ENCODE data around the gene MEF2C. TPM values are rescaled to one million over a fixed set of nuclear protein-coding genes. Genes with fewer than 3 reads are reported as not detected.

Gene MEF2C
- total and polyA plus RNA-seq, 2 of the 13 experiments (the other 11 are each of a cell fraction or from before 2014, with no cell fraction given) = 0.02 TPM; not detected in 1

DNA sequence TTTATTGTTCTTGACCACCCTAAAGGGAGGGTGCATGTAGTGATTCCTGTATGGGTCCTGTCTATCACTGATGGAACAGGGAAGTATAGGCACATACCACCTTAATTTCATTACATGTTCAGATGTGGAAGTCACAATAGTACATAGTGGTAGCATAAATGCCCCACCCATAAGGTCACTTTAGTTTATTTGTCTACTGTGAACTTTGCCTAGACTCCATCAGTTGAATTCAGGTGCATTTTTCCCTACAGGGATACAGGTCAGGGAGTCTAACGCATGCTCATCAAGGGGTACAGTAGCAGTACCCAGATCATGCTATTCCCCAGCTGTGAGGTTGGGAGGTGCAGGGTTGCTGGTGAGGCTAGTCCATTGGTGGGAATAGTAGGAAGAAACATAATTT lies 175.0 kb downstream of the MEF2C start:
- no peaks in the 10 kb centered on the region for H3K36me3 ChIP-seq (replicated peaks in 1 of 2; ENCODE audit: control insufficient read depth in 1 of 2, insufficient read depth in 2 of 2, low read length in 2 of 2)
- no peaks in the 10 kb centered on the region for H3K79me2 ChIP-seq (ENCODE audit: insufficient read depth, low read length)
- H3K4me1 ChIP-seq (ENCODE audit: insufficient read depth, low read length) = no peaks in the 10 kb centered on the region
- intact Hi-C loops (cut with micrococcal nuclease; ENCODE audit: unreplicated experiment) (no loop called here), in situ Hi-C loops (cut with HindIII; ENCODE audit: extremely low pct_ligation_motif_present, low pct_unique_long_range_greater_than_20kb) (no loop called here)
- DNase-seq (ENCODE audit: low spot score) (no peak), FAIRE-seq (no peak), ATAC-seq (no peak)
- BruUV-seq (replicated peaks) = no TSS peak
- H3K27me3 ChIP-seq (ENCODE audit: control insufficient read depth in 1 of 2, insufficient read depth in 2 of 2, low read length in 2 of 2) = no peaks in the 10 kb centered on the region
- no peak overlapping the region for H3K4me3 ChIP-seq (replicated peaks in 1 of 3; ENCODE audit: insufficient read depth in 1 of 3, low read depth in 2 of 3, low read length in 3 of 3)
- H3K4me2 ChIP-seq (ENCODE audit: low read depth, low read length) = no peak overlapping the region
- 90% methylated on average over 1 of the region's 1 CpG for WGBS (ENCODE audit: low lambda C conversion rate)
- ChIA-PET CTCF (ENCODE audit: low intra/inter-chr PET ratio, low total read pairs) (no interaction called here), POLR2A (no interaction called here)
- H3K9ac ChIP-seq (ENCODE audit: insufficient read depth, low read depth, low read length) = no peak overlapping the region
- H3K27ac ChIP-seq (ENCODE audit: extremely low read length, insufficient read depth, low read length) = no peak overlapping the region
- TF ChIP-seq, protein P1, sequence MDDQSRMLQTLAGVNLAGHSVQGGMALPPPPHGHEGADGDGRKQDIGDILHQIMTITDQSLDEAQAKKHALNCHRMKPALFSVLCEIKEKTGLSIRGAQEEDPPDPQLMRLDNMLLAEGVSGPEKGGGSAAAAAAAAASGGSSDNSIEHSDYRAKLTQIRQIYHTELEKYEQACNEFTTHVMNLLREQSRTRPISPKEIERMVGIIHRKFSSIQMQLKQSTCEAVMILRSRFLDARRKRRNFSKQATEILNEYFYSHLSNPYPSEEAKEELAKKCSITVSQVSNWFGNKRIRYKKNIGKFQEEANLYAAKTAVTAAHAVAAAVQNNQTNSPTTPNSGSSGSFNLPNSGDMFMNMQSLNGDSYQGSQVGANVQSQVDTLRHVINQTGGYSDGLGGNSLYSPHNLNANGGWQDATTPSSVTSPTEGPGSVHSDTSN (CRISPR knock-in tag; IDR thresholded peaks at IDR 0.05; ENCODE audit: borderline replicate concordance) = no peak
- TF ChIP-seq SRSF1 (optimal IDR thresholded peaks at IDR 0.05; ENCODE audit: low read depth, low read length) (no peak), ZNF782 (CRISPR knock-in tag; IDR thresholded peaks at IDR 0.05; ENCODE audit: borderline replicate concordance) (no peak), NFIB (CRISPR knock-in tag; IDR thresholded peaks at IDR 0.05; ENCODE audit: borderline replicate concordance) (no peak), PHF8 (CRISPR knock-in tag; IDR thresholded peaks at IDR 0.05) (no peak)
- no peaks in the 10 kb centered on the region for H4K20me1 ChIP-seq (ENCODE audit: insufficient read depth, low read length)
- no peak overlapping the region for H2AFZ ChIP-seq (ENCODE audit: low read length)
- no peaks in the 10 kb centered on the region for H3K9me3 ChIP-seq (ENCODE audit: low read length)

DNA sequence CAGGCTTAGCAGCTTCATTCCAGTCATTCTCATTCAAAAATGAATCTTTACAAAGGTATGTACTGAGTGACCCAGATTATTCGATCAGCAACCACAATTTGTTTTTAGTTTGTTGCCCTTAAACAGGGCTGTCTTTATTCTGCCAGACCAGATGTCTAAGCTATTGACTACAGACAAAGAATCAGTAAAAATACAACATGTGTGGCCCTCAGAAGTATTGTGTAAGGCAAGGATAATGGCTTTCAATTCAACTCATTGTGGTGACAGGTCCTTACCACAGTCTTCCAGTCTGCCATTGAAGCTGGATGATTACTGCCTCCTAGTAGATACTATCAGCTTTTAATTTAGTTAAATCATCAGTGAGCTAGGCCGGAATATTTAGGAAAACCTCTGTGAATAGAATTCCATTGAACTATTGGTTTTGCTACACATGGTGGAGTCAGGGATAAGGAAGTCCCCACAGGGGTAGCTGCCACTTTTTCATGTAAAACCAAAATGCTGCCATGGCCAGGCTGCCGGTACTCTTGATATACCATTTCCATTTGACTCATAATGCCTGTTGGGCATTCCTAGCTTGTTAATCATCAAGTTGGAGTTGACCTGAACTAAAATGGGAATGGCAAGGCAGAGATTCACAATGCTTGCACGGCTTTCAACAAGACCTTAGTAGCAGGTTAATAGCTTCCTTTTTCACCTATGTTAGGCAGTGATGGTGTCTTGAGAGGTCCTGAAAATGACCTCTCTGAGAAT lies 175.6 kb downstream of the MEF2C start:
- in situ Hi-C loops (cut with HindIII; ENCODE audit: extremely low pct_ligation_motif_present, low pct_unique_long_range_greater_than_20kb) = no loop called here
- POLR2A ChIA-PET = no interaction called here
- ATAC-seq = no peak
- TF ChIP-seq AHR (CRISPR knock-in tag; IDR thresholded peaks at IDR 0.05) = no peak
- TF ChIP-seq ZNF605 (CRISPR knock-in tag; IDR thresholded peaks at IDR 0.05) = no peak
- TF ChIP-seq ZNF235 (CRISPR knock-in tag; IDR thresholded peaks at IDR 0.05; ENCODE audit: borderline replicate concordance) = no peak
- no peak for TF ChIP-seq ISX (CRISPR knock-in tag; conservative IDR thresholded peaks at IDR 0.05)
- no peak for TF ChIP-seq ZSCAN25 (CRISPR knock-in tag; IDR thresholded peaks at IDR 0.05)
- TF ChIP-seq, protein P2, sequence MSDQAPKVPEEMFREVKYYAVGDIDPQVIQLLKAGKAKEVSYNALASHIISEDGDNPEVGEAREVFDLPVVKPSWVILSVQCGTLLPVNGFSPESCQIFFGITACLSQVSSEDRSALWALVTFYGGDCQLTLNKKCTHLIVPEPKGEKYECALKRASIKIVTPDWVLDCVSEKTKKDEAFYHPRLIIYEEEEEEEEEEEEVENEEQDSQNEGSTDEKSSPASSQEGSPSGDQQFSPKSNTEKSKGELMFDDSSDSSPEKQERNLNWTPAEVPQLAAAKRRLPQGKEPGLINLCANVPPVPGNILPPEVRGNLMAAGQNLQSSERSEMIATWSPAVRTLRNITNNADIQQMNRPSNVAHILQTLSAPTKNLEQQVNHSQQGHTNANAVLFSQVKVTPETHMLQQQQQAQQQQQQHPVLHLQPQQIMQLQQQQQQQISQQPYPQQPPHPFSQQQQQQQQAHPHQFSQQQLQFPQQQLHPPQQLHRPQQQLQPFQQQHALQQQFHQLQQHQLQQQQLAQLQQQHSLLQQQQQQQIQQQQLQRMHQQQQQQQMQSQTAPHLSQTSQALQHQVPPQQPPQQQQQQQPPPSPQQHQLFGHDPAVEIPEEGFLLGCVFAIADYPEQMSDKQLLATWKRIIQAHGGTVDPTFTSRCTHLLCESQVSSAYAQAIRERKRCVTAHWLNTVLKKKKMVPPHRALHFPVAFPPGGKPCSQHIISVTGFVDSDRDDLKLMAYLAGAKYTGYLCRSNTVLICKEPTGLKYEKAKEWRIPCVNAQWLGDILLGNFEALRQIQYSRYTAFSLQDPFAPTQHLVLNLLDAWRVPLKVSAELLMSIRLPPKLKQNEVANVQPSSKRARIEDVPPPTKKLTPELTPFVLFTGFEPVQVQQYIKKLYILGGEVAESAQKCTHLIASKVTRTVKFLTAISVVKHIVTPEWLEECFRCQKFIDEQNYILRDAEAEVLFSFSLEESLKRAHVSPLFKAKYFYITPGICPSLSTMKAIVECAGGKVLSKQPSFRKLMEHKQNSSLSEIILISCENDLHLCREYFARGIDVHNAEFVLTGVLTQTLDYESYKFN (CRISPR knock-in tag; conservative IDR thresholded peaks at IDR 0.05) = no peak
- TF ChIP-seq, protein P3, sequence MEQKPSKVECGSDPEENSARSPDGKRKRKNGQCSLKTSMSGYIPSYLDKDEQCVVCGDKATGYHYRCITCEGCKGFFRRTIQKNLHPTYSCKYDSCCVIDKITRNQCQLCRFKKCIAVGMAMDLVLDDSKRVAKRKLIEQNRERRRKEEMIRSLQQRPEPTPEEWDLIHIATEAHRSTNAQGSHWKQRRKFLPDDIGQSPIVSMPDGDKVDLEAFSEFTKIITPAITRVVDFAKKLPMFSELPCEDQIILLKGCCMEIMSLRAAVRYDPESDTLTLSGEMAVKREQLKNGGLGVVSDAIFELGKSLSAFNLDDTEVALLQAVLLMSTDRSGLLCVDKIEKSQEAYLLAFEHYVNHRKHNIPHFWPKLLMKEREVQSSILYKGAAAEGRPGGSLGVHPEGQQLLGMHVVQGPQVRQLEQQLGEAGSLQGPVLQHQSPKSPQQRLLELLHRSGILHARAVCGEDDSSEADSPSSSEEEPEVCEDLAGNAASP (CRISPR knock-in tag; IDR thresholded peaks at IDR 0.05; ENCODE audit: borderline replicate concordance) = no peak

More for the DNA sequence above, 175.6 kb downstream of the MEF2C start:
- Histone ChIP-seq H3K27ac (ENCODE audit: extremely low read length, insufficient read depth, low read length) (no peak overlapping the region), H3K27me3 (ENCODE audit: control insufficient read depth in 1 of 2, insufficient read depth in 2 of 2, low read length in 2 of 2) (no peaks in the 10 kb centered on the region), H3K79me2 (ENCODE audit: insufficient read depth, low read length) (no peaks in the 10 kb centered on the region), H3K9ac (ENCODE audit: insufficient read depth, low read depth, low read length) (no peak overlapping the region), H3K4me2 (ENCODE audit: low read depth, low read length) (no peak overlapping the region), H3K4me1 (ENCODE audit: insufficient read depth, low read length) (no peaks in the 10 kb centered on the region), H3K9me3 (ENCODE audit: low read length) (no peaks in the 10 kb centered on the region), H3K36me3 (replicated peaks in 1 of 2; ENCODE audit: control insufficient read depth in 1 of 2, insufficient read depth in 2 of 2, low read length in 2 of 2) (no peaks in the 10 kb centered on the region), H4K20me1 (ENCODE audit: insufficient read depth, low read length) (no peaks in the 10 kb centered on the region), H2AFZ (ENCODE audit: low read length) (no peak overlapping the region), H3K4me3 (replicated peaks in 1 of 3; ENCODE audit: insufficient read depth in 1 of 3, low read depth in 2 of 3, low read length in 3 of 3) (no peak overlapping the region)
- 0% methylated on average over 3 of the region's 4 CpGs for WGBS (ENCODE audit: low lambda C conversion rate)
- BruUV-seq (replicated peaks) = no TSS peak
- DNase-seq (ENCODE audit: low spot score) = no peak
- CTCF ChIA-PET (ENCODE audit: low intra/inter-chr PET ratio, low total read pairs) = no interaction called here
- intact Hi-C loops (cut with micrococcal nuclease; ENCODE audit: unreplicated experiment) = no loop called here
- no peak for FAIRE-seq
